Pancreas (tissue), 10 donors: ENCODE data around the gene PRKCZ. TPM values are rescaled to one million over a fixed set of nuclear protein-coding genes. Genes with fewer than 3 reads are reported as not detected.

Source experiments
- ATAC-seq, 4 donors: fragments of 200-7000 bp; cut with Tn5 transposase; one replicate each; pipeline versions ENCODE4 v1.8.0 to v1.9.1; 2020; ENCODE audit warnings: mild to moderate bottlenecking in 4 of 4, moderate library complexity in 4 of 4
- DNase-seq, 6 donors: peaks; one replicate each; pipeline ENCODE4 v3.0.0-alpha.2; 2020
- FAIRE-seq: peaks from 2 replicates; lab custom pipeline; 2012; peaks lifted over from hg19 to GRCh38; lab: Jason Lieb, UNC
- H3K27ac ChIP-seq, 4 donors: fragments of 200-600 bp; sonication (generic); 1 replicate in 3 of 4; 2 replicates in 1 of 4; pipeline versions ENCODE4 v1.5.0 to v1.8.0; 2020
- H3K27me3 ChIP-seq, 4 donors: fragments of 200-600 bp; one replicate each; pipeline ENCODE4 v1.8.0; 2021
- H3K36me3 ChIP-seq, 3 donors: fragments of 200-600 bp; sonication (generic) in 1 of 3; one replicate each; pipeline versions ENCODE4 v1.5.0 to v1.8.0; 2020 to 2021
- H3K4me1 ChIP-seq, 3 donors: fragments of 200-600 bp; one replicate each; pipeline ENCODE4 v1.8.0; 2021
- H3K4me3 ChIP-seq, 4 donors: fragments of 200-600 bp; sonication (generic) in 2 of 4; one replicate each; pipeline versions ENCODE4 v1.5.0 to v1.8.0; 2020 to 2021
- H3K9me3 ChIP-seq, 4 donors: fragments of 200-600 bp; one replicate each; pipeline ENCODE4 v1.8.0; 2021
- CTCF ChIP-seq, 4 donors: fragments of 200-600 bp; sonication (generic) in 3 of 4; IDR thresholded peaks; one replicate each; pipeline versions ENCODE4 v1.5.0 to v1.8.0; 2021; ENCODE audit warnings: antibody characterized with exemption in 4 of 4
- WGBS, 2 donors: extraction: QIAGEN DNeasy Blood & Tissue Kit; methylation state at CpG; one replicate each; pipeline ENCODE4 v1.1.7; 2013; 5-methylcytosine and 5-hydroxymethylcytosine counted together
- intact Hi-C, 3 donors: fragments of 100-400 bp; cut with DNase I; formaldehyde crosslinking; loops; one replicate each; pipeline versions ENCODE4 v1.11.1 to v1.14.2; 2022
- polyA plus RNA-seq, 2 donors: library from polyadenylated mRNA; stranded (reverse); fragments of 200-250 nt; gene quantifications; one replicate each; pipeline ENCODE4 v1.2.3, GENCODE V29; 2013
- total RNA-seq, 6 donors: library from RNA; stranded (reverse); fragmentation: NEBNext Ultra II Directional in 4 of 6; extraction: Animal tissue kit (Norgen Biotek cat#: 25700) in 4 of 6; gene quantifications; one replicate each; pipeline versions ENCODE4 v1.2.1 to v1.2.4, GENCODE V29; 2021 to 2023
- donor health status: healthy with polysubstance abuse.
- donor health status: DM: no; HTN: no; CAD: no; lungs with moderate emphysema.
- donor health status: DM: no; HTN: no; CAD: no.
- donor health status: control.
- donor health status: control.
- donor health status: Bipolar disorder and iron deficiency.
- donor health status: DM: yes; HTN: yes; CAD: no.
- donor health status: DM: no; HTN: no; CAD: no.
- donor health status: DM: no; HTN: no; CAD: no.
- donor health status: DM: yes; HTN: yes; CAD: no.

The PRKCZ gene
- total and polyA plus RNA-seq, 8 donors, result 9.8 to 27.4 (median 17.1) TPM

GRCh38 chr1:2089051-2089450, 38.8 kb downstream of the PRKCZ start:
- TF ChIP-seq CTCF (IDR thresholded peaks at IDR 0.05), result no peak
- Histone ChIP-seq H3K27ac (no peak overlapping the region), H3K36me3 (no peaks in the 10 kb centered on the region), H3K9me3 (no peaks in the 10 kb centered on the region), H3K4me3 (no peak overlapping the region), H3K27me3 (no peaks in the 10 kb centered on the region), H3K4me1 (no peaks in the 10 kb centered on the region)
- FAIRE-seq (no peak), ATAC-seq (no peak), DNase-seq (peak in 1 of 6 donors; percentile 17)
- intact Hi-C loops, result no loop called here
- WGBS, 2 donors, result 91 to 95% methylated on average over 17 of the region's 17 CpGs

DNA sequence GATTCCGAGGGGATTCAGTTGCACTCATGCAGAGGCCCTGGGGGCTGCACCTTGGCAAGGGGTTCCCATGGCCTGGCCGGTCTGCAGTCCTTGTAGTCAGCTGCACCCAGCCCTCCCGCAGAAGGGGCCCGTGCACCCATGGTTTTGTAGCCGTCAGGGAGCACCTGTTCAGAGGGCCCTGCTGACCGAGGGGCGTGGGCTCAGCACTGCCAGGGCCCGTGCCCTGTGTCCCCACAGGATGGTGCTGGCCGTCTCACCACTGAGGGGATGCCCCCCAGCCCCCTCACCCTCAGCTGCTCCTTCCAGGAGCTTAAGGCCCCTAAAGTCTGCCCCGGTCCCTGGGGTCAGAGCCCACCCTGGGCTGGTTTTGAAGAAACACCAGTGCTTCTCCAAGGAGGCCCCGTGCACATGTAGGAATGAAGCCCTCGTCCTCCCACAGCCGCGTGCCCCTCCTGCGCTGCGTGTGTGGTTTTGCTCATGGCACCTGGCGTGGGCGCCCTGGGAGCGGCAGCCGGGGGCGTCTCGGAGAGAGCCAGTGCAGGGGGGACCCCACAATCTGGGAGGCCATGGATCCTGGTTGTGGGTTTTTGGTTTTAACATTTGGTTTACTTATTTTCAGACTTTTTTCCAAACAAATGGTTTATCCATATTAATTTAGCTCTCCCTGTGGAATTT, 40.1 kb downstream of the PRKCZ start:
- Histone ChIP-seq H3K27me3 (no peaks in the 10 kb centered on the region), H3K4me3 (no peak overlapping the region), H3K9me3 (no peaks in the 10 kb centered on the region), H3K36me3 (no peaks in the 10 kb centered on the region), H3K27ac (no peak overlapping the region), H3K4me1 (no peaks in the 10 kb centered on the region)
- no peak for TF ChIP-seq CTCF (IDR thresholded peaks at IDR 0.05)
- FAIRE-seq (no peak), DNase-seq (no peak), ATAC-seq (no peak)
- intact Hi-C loops, result no loop called here
- WGBS, 2 donors, result 93 to 94% methylated on average over 21 to 22 of the region's 22 CpGs

DNA sequence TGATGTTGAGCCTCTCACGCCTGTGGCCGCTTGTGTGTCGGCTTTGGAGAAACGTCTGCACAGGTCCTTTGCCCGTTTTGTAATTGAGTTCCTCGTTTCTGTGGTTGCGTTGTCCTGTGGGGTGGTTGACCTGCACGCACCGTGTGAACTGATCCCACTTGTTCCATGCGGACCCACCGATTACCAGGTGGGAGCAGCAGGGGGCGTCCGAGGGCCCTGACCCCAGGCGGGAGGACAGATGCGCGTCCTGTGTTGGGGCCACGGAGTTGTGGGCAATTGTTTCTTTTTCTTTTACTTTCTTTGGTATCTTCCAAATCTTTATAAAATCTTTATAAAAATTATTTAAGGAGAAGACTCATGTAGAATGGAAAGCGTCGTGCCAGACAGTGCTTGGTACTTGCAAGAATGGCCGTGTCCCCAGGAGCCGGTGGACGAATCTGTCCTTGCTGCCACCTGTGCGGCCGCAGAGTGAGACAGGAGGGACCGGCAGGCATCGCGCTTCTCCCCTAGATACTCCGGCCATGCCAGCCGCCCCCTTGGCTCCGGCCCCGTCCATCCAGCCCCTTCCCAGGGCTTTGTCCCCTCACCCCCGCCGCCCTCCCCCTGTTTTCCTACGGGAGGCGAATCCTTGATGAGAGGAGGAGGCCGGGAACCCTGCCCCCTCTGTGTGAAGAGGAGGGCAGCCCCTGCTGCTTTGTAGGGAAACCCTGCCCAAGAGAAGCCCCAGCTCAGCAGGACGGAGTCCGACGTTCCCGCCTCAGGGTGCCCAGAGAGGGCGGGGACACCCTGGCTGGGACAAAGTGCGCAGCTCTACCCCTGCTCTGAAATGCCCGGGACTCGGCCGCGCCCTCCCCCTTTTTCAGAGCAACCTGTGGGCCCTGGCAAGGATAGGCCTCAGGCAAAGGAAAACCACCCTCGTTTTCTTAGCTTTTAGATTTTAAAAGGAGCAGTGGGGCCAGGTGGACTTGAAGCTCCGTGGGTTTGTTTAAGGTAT, 41.7 kb downstream of the PRKCZ start:
- ATAC-seq (peak in 2 of 4 donors; percentile 38 to 72), FAIRE-seq (no peak), DNase-seq (peak in 3 of 6 donors; percentile 28 to 75 (median 42))
- 71% methylated on average over 48 of the region's 48 CpGs for WGBS, 2 donors
- Histone ChIP-seq H3K27me3 (no peaks in the 10 kb centered on the region), H3K4me1 (no peaks in the 10 kb centered on the region), H3K9me3 (no peaks in the 10 kb centered on the region), H3K36me3 (no peaks in the 10 kb centered on the region), H3K4me3 (no peak overlapping the region), H3K27ac (no peak overlapping the region)
- TF ChIP-seq CTCF (IDR thresholded peaks at IDR 0.05), result peak in 3 of 4 donors; percentile 18 to 30 (median 24)
- intact Hi-C loops, result no loop called here

DNA sequence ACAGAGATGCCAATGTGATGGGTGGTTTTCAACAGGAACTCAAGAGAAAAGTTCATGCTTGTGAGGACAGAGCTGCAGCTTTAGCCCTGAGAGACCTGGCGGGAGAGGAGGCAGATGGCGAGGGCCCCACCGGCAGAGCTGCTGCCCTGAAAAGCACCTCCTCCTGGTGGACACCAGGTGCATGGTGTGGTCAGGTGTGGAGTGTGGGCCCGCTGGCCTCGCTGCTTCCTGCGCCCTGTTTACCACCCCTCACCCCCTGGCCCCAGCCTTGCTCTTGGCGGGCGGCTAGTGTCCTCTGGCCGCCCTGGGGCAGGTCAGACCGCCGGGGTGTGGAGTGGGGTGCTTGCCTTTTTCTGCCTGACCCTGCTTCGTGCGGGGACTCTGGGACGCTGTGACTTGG, 42.8 kb downstream of the PRKCZ start:
- Histone ChIP-seq H3K36me3 (no peaks in the 10 kb centered on the region), H3K27ac (no peak overlapping the region), H3K27me3 (no peaks in the 10 kb centered on the region), H3K4me3 (no peak overlapping the region), H3K4me1 (no peaks in the 10 kb centered on the region), H3K9me3 (no peaks in the 10 kb centered on the region)
- FAIRE-seq (no peak), DNase-seq (peak in 1 of 6 donors; percentile 53), ATAC-seq (no peak)
- intact Hi-C loops, result no loop called here
- no peak for TF ChIP-seq CTCF (IDR thresholded peaks at IDR 0.05)
- WGBS, 2 donors, result 87 to 92% methylated on average over 13 to 14 of the region's 14 CpGs
